ENCODE data around the gene KITLG. TPM values are rescaled to one million over a fixed set of nuclear protein-coding genes. Genes with fewer than 3 reads are reported as not detected.

KITLG gene
- total and polyA plus RNA-seq, 2 experiments from 2014 or later, result 1.1 TPM

DNA sequence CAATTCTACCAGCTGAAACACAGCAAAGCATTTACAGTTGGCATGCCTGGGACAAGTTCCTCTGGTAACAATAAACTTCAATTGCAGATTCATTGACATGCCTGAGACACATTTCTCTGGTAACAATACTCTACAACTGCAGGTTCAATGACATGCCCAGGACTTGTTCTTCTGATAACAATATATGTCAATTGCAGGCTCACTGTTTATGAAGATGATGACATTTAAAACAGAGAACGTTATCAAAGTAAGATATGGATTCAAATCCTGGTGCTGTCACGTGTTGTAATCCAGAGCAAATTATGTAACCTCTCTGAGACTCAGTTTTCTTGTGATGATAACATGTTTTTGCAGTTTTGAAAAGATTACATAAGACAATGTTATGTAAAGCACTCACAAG is 20.5 kb downstream of the KITLG start:
- TF ChIP-seq, protein P1, sequence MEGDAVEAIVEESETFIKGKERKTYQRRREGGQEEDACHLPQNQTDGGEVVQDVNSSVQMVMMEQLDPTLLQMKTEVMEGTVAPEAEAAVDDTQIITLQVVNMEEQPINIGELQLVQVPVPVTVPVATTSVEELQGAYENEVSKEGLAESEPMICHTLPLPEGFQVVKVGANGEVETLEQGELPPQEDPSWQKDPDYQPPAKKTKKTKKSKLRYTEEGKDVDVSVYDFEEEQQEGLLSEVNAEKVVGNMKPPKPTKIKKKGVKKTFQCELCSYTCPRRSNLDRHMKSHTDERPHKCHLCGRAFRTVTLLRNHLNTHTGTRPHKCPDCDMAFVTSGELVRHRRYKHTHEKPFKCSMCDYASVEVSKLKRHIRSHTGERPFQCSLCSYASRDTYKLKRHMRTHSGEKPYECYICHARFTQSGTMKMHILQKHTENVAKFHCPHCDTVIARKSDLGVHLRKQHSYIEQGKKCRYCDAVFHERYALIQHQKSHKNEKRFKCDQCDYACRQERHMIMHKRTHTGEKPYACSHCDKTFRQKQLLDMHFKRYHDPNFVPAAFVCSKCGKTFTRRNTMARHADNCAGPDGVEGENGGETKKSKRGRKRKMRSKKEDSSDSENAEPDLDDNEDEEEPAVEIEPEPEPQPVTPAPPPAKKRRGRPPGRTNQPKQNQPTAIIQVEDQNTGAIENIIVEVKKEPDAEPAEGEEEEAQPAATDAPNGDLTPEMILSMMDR (IDR thresholded peaks at IDR 0.05; ENCODE audit: low read depth, low read length), result no peak
- H3K27me3 ChIP-seq, result no peaks in the 10 kb centered on the region
- no peak overlapping the region for H3K27ac ChIP-seq
- DNase-seq (ENCODE audit: low read depth in 1 of 2, low spot score in 1 of 2), result no peak
- no peaks in the 10 kb centered on the region for H3K9me3 ChIP-seq (ENCODE audit: low read depth)
- H3K4me3 ChIP-seq, result no peak overlapping the region
- no peaks in the 10 kb centered on the region for H3K36me3 ChIP-seq
- H3K4me1 ChIP-seq (ENCODE audit: low read depth), result peaks cover 8% of the 10 kb centered on the region

DNA sequence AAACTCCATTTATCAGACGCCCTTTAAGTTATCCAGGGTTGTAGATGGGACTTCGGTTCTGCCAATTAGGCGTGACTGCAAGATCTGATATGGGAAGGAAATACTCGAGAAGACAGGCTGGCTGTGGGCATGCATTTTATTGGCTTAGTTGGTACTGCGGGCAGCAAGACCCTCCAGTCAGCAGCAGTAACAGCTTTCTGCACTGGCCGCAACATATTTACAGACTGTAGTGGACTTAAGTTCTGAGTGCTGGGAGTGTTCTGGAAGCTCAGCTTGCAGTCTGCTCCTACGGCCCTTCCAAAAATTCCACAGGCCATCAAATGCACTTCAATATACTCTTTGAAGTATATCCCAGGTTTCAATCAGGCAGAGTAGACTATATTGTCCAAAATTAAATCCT is 21.1 kb downstream of the KITLG start:
- Histone ChIP-seq H3K27me3 (no peaks in the 10 kb centered on the region), H3K9me3 (ENCODE audit: low read depth) (no peaks in the 10 kb centered on the region), H3K4me1 (ENCODE audit: low read depth) (peaks cover 8% of the 10 kb centered on the region), H3K4me3 (no peak overlapping the region), H3K27ac (peak overlapping the region; percentile 18), H3K36me3 (no peaks in the 10 kb centered on the region)
- DNase-seq (ENCODE audit: low read depth in 1 of 2, low spot score in 1 of 2), result peak in 1 of 2 donors; percentile 28
- TF ChIP-seq, protein P1 (IDR thresholded peaks at IDR 0.05; ENCODE audit: low read depth, low read length), result no peak

DNA sequence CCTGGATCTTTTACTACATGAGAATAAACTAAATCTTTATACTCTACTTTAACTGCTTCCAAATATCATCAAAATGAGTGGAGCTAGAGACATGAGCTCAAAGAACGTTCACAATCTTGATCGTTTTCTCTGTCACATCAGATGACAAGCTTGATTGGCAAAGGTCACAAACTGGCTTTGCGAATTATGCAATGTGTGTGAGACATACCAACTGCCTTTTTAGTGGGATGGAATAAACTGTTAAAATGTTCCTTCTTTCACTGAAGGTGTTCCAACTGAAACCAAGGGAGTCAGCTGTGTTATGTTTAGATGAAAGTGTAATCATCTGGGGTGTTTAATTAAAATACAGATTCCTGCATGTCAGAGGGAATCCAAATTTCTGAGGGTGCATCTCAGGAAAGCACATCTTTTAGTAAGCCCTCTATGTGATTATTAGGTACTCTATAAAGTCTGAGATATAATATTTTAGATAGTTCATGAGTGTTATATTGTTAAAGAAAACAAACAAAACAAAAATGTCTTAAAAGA is 21.9 kb downstream of the KITLG start:
- Histone ChIP-seq H3K4me3 (no peak overlapping the region), H3K36me3 (no peaks in the 10 kb centered on the region), H3K27me3 (no peaks in the 10 kb centered on the region), H3K27ac (no peak overlapping the region), H3K9me3 (ENCODE audit: low read depth) (no peaks in the 10 kb centered on the region), H3K4me1 (ENCODE audit: low read depth) (peaks cover 8% of the 10 kb centered on the region)
- no peak for DNase-seq (ENCODE audit: low read depth in 1 of 2, low spot score in 1 of 2)
- TF ChIP-seq, protein P1 (IDR thresholded peaks at IDR 0.05; ENCODE audit: low read depth, low read length), result no peak

- TF ChIP-seq, protein P1 (IDR thresholded peaks at IDR 0.05; ENCODE audit: low read depth, low read length), result no peak
- Histone ChIP-seq H3K4me1 (ENCODE audit: low read depth) (peaks cover 8% of the 10 kb centered on the region), H3K36me3 (no peaks in the 10 kb centered on the region), H3K4me3 (no peak overlapping the region), H3K27me3 (no peaks in the 10 kb centered on the region), H3K27ac (no peak overlapping the region), H3K9me3 (ENCODE audit: low read depth) (no peaks in the 10 kb centered on the region)
- no peak for DNase-seq (ENCODE audit: low read depth in 1 of 2, low spot score in 1 of 2)
Measured at GRCh38 chr12:88556213-88556774, 24.0 kb downstream of the KITLG start.

DNA sequence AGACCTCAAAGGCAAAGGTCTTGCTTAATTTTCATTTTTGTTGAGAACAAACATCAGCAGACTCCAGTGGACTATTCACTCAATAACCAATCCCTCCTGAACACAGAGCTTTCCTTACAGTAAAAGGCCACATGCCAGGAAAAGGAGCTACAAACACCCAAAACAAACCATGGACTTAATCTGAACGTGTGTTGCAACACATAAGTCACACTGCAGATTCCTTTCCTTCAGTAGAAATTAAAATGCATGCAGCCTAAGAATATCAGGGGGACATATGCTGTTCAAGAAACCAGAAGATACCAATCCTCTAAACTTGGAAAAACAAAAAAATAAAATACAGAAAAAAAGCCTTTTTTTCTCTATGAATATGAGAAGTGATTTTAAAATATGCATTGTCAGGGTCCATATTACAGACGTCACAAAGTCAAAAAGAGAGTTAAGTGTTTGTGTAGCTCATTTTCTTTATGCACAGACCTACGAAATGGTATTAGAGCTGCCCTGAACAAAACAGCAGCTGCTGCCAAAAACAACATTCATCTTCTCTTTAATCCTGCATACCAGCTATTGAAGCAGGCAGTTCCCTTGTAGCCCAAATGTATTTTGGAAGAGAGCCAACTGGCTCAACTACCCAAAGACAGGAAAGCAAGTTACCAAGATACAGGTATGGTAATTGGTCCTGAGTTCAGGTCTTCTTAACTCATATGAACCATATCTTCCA is 26.2 kb downstream of the KITLG start:
- Histone ChIP-seq H3K4me1 (ENCODE audit: low read depth) (peaks cover 2% of the 10 kb centered on the region), H3K9me3 (ENCODE audit: low read depth) (no peaks in the 10 kb centered on the region), H3K4me3 (no peak overlapping the region), H3K36me3 (no peaks in the 10 kb centered on the region), H3K27ac (no peak overlapping the region), H3K27me3 (no peaks in the 10 kb centered on the region)
- TF ChIP-seq, protein P1 (IDR thresholded peaks at IDR 0.05; ENCODE audit: low read depth, low read length), result no peak
- peak; percentile 23 to 94 for DNase-seq (ENCODE audit: low read depth in 1 of 2, low spot score in 1 of 2)
